Kasumi-1 (cell line): ENCODE data around the gene DCLK3.

Source experiments
- DNase-seq, 2 experiments: peaks; one replicate each; lab custom pipeline; 2025; lab: John Stamatoyannopoulos, UW

Gene DCLK3

GRCh38 chr3:36764704-36765038, 318 bp upstream of the DCLK3 start:
- no peak for DNase-seq

- no peak for DNase-seq
Observed at GRCh38 chr3:36762918-36763849, 1.2 kb downstream of the DCLK3 start.

DNA sequence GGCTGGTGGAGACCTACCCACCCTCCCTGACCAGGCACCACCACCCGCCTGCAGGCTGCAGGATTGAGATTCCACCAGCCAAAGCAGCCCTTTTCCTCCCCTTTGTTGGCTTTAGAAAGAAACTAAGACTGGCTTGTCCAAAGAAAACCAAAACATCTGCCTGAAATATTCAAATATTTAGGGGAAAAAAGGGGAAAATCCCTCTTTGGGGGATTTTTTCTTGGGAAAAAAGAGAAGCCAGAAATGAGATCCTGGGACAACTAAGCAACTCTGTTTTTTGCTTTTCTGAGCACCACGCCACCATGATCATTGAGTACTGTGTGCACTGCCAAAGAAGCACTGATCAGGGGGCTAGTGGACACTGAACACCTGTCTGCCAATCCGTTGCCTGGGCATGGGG, 2.6 kb downstream of the DCLK3 start:
- no peak for DNase-seq

GRCh38 chr3:36756269-36756668, 8.1 kb downstream of the DCLK3 start:
- peak in 1 of 2 experiments; percentile 17 for DNase-seq

- no peak for DNase-seq
Observed at GRCh38 chr3:36751326-36751725, 13.0 kb downstream of the DCLK3 start.

GRCh38 chr3:36750737-36751136, 13.6 kb downstream of the DCLK3 start:
- no peak for DNase-seq

DNA sequence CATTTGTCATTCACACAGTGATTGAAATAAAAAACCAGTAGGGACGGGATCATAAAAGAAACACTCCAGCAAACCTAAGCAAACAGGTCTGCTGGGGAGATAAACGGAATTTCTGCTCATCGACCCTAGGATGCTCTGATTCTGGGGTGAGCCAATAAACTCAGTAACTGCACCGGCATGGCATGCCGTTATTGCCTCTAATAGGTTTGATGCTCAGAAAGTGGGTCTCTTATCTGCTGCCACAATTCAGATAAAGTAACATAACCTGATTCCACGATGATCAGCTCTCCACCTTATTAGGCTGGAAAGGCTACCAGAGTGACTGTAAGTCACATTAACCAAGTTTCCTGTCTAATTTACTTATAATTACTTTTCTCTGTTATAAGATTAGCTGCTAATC, 19.6 kb downstream of the DCLK3 start:
- no peak for DNase-seq

DNA sequence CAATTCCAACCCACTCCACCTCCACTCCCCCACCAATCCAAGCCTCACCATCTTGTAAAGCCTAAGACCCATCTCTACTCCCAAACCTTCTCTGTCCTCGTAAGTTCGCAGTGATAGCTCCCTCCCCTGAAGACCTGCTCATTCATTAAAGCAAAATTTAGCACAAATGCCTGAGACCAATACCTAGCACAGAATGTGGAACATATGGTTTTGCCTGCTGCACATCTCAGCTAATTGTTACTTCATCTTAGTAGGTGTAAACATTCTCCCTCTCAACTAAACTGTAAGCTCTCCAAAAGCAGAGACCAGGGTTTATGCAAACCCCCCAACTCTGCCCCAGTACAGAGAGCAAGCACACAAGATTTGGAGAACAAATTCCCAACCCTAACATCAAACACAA, 20.5 kb downstream of the DCLK3 start:
- DNase-seq: no peak

- no peak for DNase-seq
Observed at GRCh38 chr3:36741285-36741684, 23.1 kb downstream of the DCLK3 start.

- DNase-seq: no peak
Observed at GRCh38 chr3:36740787-36741186, 23.6 kb downstream of the DCLK3 start.

DNA sequence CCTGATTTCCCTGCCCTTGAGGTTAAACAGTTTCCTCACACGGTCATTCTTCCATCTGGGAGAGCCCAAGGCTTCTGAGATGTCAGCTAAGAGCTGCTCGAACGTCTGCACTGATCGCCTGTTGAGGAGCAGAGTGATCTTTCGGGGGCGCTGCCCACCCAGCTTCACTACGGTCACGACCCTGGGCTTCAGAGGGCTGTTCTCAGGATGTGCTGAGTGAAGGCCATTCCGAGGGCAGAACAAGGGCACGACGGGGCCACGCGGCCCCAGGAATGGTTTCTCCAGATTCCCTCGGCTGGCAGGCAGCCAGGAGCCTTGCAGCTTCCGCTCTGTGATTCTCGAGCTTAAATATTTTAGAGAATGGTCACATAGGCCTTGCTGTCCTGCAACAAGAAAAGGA, 25.7 kb downstream of the DCLK3 start:
- no peak for DNase-seq

DNA sequence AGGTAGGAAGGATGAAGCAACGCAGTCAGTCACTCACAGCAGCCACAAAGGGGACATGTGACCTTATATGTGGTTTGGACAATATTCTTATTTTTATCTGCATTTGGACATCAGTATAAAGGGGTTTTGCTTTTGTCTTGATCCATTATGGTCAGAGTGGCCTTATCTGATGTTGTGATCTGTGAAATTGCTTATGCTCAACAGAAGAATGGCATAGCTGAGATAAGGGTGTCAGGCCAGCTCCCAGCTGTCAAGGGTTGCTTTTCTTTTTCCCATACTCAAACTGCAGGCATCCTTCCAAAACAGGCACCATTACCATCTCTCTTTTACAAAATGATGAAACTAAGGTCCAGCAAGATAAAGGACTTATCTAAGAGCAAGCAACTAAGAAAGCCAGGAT, 28.1 kb downstream of the DCLK3 start:
- DNase-seq: no peak

DNA sequence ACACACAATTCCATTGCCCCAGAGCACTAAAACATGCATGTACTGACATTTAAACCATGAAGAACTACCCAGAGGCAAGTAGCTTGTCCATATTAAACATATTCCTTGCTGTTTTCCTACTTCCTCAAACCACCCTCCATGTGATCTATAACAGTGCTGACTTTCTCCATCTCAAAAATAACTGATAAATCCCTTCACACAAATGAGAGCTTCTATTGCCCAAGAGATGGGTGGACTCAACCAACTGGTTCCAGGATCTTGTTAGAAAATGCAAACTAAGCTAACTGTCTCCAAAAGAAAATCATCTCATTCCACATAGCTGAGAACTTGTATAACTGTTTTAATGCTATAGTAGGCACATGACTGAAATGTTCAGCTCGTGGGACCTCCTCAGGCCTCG, 29.6 kb downstream of the DCLK3 start:
- no peak for DNase-seq

DNA sequence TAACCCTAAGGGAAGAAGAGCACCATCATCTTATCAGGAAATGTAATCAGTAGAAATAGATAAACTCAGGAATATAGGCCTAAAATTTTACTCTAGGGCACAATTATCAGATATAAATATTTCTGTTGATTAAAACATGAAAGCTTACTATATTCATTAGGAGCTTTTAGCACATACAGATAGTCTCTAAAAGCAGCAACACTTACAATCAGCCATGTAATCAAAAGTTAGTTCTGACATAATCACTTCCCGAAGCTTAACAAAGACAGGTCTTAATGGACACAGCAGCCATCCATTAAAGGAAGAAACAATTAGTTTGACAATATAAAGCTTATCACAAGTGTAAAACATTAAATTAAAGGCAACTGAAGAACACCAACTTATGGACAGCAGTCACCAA, 30.6 kb downstream of the DCLK3 start:
- DNase-seq: no peak

- DNase-seq: no peak
Observed at GRCh38 chr3:36733162-36733696, 31.1 kb downstream of the DCLK3 start.

GRCh38 chr3:36730966-36731365, 33.4 kb downstream of the DCLK3 start:
- no peak for DNase-seq

GRCh38 chr3:36729204-36730056, 34.9 kb downstream of the DCLK3 start:
- DNase-seq: peak; percentile 75 to 80

DNA sequence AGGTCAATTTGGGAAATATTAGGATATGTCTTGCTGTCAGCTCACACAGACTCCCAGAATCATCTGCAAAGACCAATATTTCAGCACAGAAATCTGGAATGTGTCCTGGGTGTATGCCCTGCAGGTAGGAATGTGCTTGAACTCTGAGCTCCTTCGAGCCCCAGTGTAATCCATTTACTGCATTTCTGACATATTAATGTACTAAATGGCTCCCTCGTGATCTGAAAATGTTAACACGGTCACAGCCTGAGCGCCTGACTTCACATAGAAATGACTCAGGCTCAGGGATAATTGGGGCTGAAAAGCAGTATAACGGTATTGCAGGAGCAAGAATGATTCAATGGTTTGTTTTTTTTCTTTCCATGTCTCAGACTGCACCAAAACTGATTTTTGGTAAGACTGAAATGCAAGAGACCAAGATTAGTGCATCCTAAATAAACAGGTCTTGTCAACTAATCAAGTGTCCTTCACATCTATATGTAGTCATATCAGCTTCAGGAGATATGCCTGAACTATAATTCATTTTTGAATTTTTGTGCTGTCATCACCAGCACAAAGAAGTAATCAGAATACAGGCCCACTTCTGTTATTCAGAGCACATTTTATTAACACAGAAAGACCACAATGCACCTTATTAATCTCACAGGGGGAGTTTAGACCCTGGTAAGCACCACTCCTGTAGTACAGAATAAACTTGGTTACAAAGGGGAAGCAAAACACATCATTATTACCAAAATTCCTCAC, 49.8 kb downstream of the DCLK3 start:
- no peak for DNase-seq

- DNase-seq: no peak
Observed at GRCh38 chr3:36713904-36714303, 50.4 kb downstream of the DCLK3 start.

DNA sequence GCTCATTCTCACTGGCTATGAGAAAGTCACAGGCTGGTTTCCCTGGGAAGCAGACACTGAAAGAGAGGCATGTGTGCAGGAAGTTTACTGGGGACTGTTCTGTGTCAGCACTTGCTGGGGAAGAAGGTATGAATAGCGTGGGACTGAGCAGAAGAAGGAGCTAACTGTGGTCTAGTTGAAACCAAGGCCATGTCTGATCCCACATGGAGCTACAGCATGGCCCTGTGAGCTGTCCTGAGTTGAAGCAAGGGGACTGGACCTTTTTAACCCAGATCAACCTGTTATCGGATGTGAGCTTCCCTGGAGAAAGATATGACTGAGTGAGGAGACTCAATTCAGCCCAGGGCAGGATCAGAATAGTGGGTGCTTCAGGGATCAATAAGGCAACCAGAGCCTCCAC, 53.7 kb downstream of the DCLK3 start:
- no peak for DNase-seq

DNA sequence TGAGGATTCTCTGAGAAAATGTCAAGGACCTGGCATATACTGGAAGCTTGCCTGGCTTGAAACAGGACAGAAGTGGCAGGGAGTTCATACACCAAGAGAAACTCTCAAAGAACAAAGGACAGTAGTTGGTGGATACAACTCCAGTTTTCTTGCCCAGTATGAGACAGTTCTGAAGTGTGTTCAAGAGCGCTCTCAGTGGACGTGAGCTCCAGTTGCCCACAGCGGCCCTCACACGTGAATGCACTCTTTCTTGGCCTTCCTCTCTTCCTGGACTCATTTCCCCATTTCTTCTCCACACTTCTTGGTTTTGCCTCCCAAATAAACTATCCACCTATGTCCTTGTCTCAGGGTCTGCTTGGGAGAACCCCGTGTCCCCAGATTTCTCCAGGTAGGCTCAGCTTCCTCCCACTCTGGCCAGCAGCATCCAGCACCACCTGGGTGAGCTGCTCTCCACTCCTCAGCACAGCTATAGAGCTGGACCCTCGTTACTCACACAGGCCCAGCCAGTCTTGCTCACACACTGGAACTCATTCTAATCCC, 54.5 kb downstream of the DCLK3 start:
- DNase-seq: no peak

DNA sequence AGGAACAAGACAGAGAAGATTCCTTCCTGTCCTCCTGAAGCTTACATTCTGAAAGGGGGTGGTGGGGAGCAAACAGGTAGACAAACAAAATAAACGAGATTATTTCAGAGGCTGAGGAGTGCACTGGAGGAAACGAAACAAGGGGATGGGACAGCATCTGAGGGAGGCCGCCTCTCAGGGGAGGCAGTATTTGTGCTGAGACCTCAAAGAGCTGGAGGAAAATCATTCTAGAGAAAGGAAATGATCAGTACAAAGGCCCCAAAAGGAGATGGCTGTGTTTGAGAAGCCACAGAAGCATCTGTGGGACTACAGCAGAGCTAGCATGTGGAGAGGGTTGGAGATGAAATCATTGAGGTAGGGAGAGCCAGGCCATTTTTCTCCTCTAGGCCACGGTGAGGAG, 55.1 kb downstream of the DCLK3 start:
- no peak for DNase-seq
